Measurements from ENCODE around the gene SH2B3. TPM values are rescaled to one million over a fixed set of nuclear protein-coding genes. Genes with fewer than 3 reads are reported as not detected.
A peak's percentile ranks its signal among the peaks of the same experiment; 100 is the strongest.
"Not testable (repeated sequence)": the region's sequence is repeated elsewhere in the genome, so short reads cannot be mapped to it uniquely, and the experiment has no call there.

Gene SH2B3
- total RNA-seq, 1 donor, result 27.8 TPM

- TF ChIP-seq, protein P1, sequence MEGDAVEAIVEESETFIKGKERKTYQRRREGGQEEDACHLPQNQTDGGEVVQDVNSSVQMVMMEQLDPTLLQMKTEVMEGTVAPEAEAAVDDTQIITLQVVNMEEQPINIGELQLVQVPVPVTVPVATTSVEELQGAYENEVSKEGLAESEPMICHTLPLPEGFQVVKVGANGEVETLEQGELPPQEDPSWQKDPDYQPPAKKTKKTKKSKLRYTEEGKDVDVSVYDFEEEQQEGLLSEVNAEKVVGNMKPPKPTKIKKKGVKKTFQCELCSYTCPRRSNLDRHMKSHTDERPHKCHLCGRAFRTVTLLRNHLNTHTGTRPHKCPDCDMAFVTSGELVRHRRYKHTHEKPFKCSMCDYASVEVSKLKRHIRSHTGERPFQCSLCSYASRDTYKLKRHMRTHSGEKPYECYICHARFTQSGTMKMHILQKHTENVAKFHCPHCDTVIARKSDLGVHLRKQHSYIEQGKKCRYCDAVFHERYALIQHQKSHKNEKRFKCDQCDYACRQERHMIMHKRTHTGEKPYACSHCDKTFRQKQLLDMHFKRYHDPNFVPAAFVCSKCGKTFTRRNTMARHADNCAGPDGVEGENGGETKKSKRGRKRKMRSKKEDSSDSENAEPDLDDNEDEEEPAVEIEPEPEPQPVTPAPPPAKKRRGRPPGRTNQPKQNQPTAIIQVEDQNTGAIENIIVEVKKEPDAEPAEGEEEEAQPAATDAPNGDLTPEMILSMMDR (IDR thresholded peaks at IDR 0.05; ENCODE audit: insufficient read depth, low read length), result no peak
- peak; percentile 58 for DNase-seq (ENCODE audit: low read depth)
- H3K4me3 ChIP-seq (ENCODE audit: low read depth, low read length), result no peak overlapping the region
These were observed 82.5 kb downstream of the SH2B3 start for GRCh38 chr12:111488271-111488670.

GRCh38 chr12:111488798-111489197 is 83.1 kb downstream of the SH2B3 start:
- no peak for DNase-seq (ENCODE audit: low read depth)
- H3K4me3 ChIP-seq (ENCODE audit: low read depth, low read length), result no peak overlapping the region
- TF ChIP-seq, protein P1 (IDR thresholded peaks at IDR 0.05; ENCODE audit: insufficient read depth, low read length), result no peak

GRCh38 chr12:111492979-111493378 is 87.3 kb downstream of the SH2B3 start:
- not testable (repeated sequence) for H3K4me3 ChIP-seq (ENCODE audit: low read depth, low read length)
- peak; percentile 17 for DNase-seq (ENCODE audit: low read depth)

GRCh38 chr12:111494676-111495075 is 89.0 kb downstream of the SH2B3 start:
- TF ChIP-seq, protein P1 (IDR thresholded peaks at IDR 0.05; ENCODE audit: insufficient read depth, low read length), result no peak
- no peak overlapping the region for H3K4me3 ChIP-seq (ENCODE audit: low read depth, low read length)
- DNase-seq (ENCODE audit: low read depth), result no peak

Other genes starting within 250 kb of the SH2B3 start
- 7.3 and 16.2 TPM in 2 replicates for gene PHETA1, start 36.8 kb upstream of the SH2B3 start, total RNA-seq (ENCODE audit: low replicate concordance)
- 45.7 and 114 TPM in 2 replicates for gene ATXN2, start 193.4 kb downstream of the SH2B3 start, total RNA-seq (ENCODE audit: low replicate concordance)

All from fibroblast of the aortic adventitia (primary cell).